HepG2 (cell line): ENCODE measurements around the gene HLA-DQB2. TPM values are rescaled to one million over a fixed set of nuclear protein-coding genes. Genes with fewer than 3 reads are reported as not detected.

Experiments used
- ATAC-seq: fragments of 200-7000 bp; cut with Tn5 transposase; 3 replicates; pipeline ENCODE4 v1.9.1; 2020; ENCODE audit warnings: mild to moderate bottlenecking, moderate library complexity
- BruUV-seq: library from RNA; stranded (reverse); fragments of 400-500 nt; replicated peaks from 2 replicates; lab custom pipeline; 2021; lab: Mats Ljungman, UMichigan
- CTCF ChIA-PET: fragments of 300-600 bp; formaldehyde crosslinking; extraction: SDS; loops from one replicate; lab custom pipeline; 2021; ENCODE audit warnings: low total read pairs, inconsistent platforms, low intra/inter-chr PET ratio; lab: Yijun Ruan, JAX
- POLR2A ChIA-PET: fragments of 350-600 bp; sonication (Branson Sonifier 250); formaldehyde crosslinking; loops from one replicate; lab custom pipeline; 2020; ENCODE audit warnings: antibody characterized with exemption, inconsistent platforms; lab: Yijun Ruan, JAX
- DNase-seq: peaks from one replicate; pipeline ENCODE4 v3.0.0-alpha.2; 2015; ENCODE audit warnings: low spot score
- FAIRE-seq: peaks from 3 replicates; lab custom pipeline; 2011; peaks lifted over from hg19 to GRCh38; lab: Jason Lieb, UNC
- H2AFZ ChIP-seq: one replicate; pipeline ENCODE4 v1.6.1; 2011; ENCODE audit warnings: low read length, inconsistent platforms
- H3K27ac ChIP-seq: fragments of 300-600 bp; 3 replicates; pipeline ENCODE4 v1.8.0; 2011; ENCODE audit warnings: mixed run types, mild to moderate bottlenecking, mixed read lengths, low read length, inconsistent platforms; ENCODE audit not compliant: insufficient read depth; ENCODE audit errors: extremely low read length
- H3K27me3 ChIP-seq, 2 experiments: fragments of 200-600 bp in 1 of 2; 2 replicates in 1 of 2; 3 replicates in 1 of 2; pipeline versions ENCODE4 v1.6.0 to v1.8.0; 2011; ENCODE audit warnings: low read length in 2 of 2, mild to moderate bottlenecking in 2 of 2, moderate library complexity in 2 of 2, inconsistent platforms in 1 of 2; ENCODE audit not compliant: insufficient read depth in 2 of 2, control insufficient read depth in 1 of 2
- H3K36me3 ChIP-seq, 2 experiments: fragments of 200-600 bp in 1 of 2; replicated peaks in 1 of 2; 2 replicates in 1 of 2; 3 replicates in 1 of 2; pipeline versions ENCODE4 v1.5.1 to v1.8.0; 2011; ENCODE audit warnings: low read length in 2 of 2, inconsistent platforms in 1 of 2; ENCODE audit not compliant: insufficient read depth in 2 of 2, control insufficient read depth in 1 of 2
- H3K4me1 ChIP-seq: 2 replicates; pipeline ENCODE4 v1.5.1; 2012; ENCODE audit warnings: low read length, inconsistent platforms; ENCODE audit not compliant: insufficient read depth
- H3K4me2 ChIP-seq: 2 replicates; pipeline ENCODE4 v1.6.0; 2011; ENCODE audit warnings: low read depth, low read length, inconsistent platforms
- H3K4me3 ChIP-seq, 3 experiments: fragments of 200-600 bp in 1 of 3; sonication (generic), shearing (Covaris generic) in 1 of 3; replicated peaks in 1 of 3; 2 replicates each; pipeline ENCODE4 v1.5.1; 2011 to 2016; ENCODE audit warnings: low read length in 3 of 3, inconsistent platforms in 2 of 3, low read depth in 2 of 3, mild to moderate bottlenecking in 2 of 3, control low read depth in 1 of 3, mixed read lengths in 1 of 3; ENCODE audit not compliant: insufficient read depth in 1 of 3
- H3K79me2 ChIP-seq: one replicate; pipeline ENCODE4 v1.6.1; 2011; ENCODE audit warnings: low read length, inconsistent platforms; ENCODE audit not compliant: insufficient read depth
- H3K9ac ChIP-seq: 2 replicates; pipeline ENCODE4 v1.6.0; 2011; ENCODE audit warnings: mild to moderate bottlenecking, low read depth, low read length, inconsistent platforms; ENCODE audit not compliant: insufficient read depth
- H3K9me3 ChIP-seq: 2 replicates; pipeline ENCODE4 v1.5.1; 2012; ENCODE audit warnings: mild to moderate bottlenecking, low read length
- H4K20me1 ChIP-seq: 2 replicates; pipeline ENCODE4 v1.6.0; 2011; ENCODE audit warnings: inconsistent platforms, mild to moderate bottlenecking, low read length, moderate library complexity; ENCODE audit not compliant: insufficient read depth
- ARID2 ChIP-seq: sonication (generic); formaldehyde crosslinking; IDR thresholded peaks from 2 replicates; pipeline ENCODE4 v1.8.1; 2022; ENCODE audit warnings: mild to moderate bottlenecking, missing genetic modification reagents, borderline replicate concordance
- CBFB ChIP-seq: sonication (generic); formaldehyde crosslinking; IDR thresholded peaks from 2 replicates; pipeline ENCODE4 v1.4.0; 2020; ENCODE audit warnings: missing genetic modification reagents
- CENPT ChIP-seq: sonication (generic); formaldehyde crosslinking; IDR thresholded peaks from 2 replicates; pipeline ENCODE4 v1.8.0; 2022; ENCODE audit warnings: low read depth, mild to moderate bottlenecking, moderate library complexity, missing genetic modification reagents
- HNRNPUL1 ChIP-seq: fragments of 200-400 bp; formaldehyde crosslinking; IDR thresholded peaks from 2 replicates; pipeline ENCODE4 v1.6.1; 2017; ENCODE audit warnings: low read depth, mild to moderate bottlenecking, low read length, moderate library complexity
- MBNL3 ChIP-seq: fragments of 250-450 bp; sonication (Bioruptor Pico); conservative IDR thresholded peaks from 2 replicates; pipeline ENCODE4 v1.8.0; 2022; ENCODE audit warnings: mild to moderate bottlenecking, inconsistent platforms
- PAF1 ChIP-seq: IDR thresholded peaks from 2 replicates; pipeline ENCODE4 v1.6.1; 2016; ENCODE audit warnings: missing genetic modification reagents, missing compliant biosample characterization
- REPIN1 ChIP-seq: sonication (generic); formaldehyde crosslinking; IDR thresholded peaks from 2 replicates; pipeline ENCODE4 v1.8.0; 2022; ENCODE audit warnings: missing genetic modification reagents, low read depth, mild to moderate bottlenecking, borderline replicate concordance
- SIX4 ChIP-seq: sonication (generic); formaldehyde crosslinking; IDR thresholded peaks from 2 replicates; pipeline ENCODE4 v1.4.0; 2020; ENCODE audit warnings: missing genetic modification reagents
- STAG1 ChIP-seq: sonication (generic); formaldehyde crosslinking; IDR thresholded peaks from 2 replicates; pipeline ENCODE4 v1.4.0; 2020; ENCODE audit warnings: missing genetic modification reagents
- TBX2 ChIP-seq: sonication (generic); formaldehyde crosslinking; IDR thresholded peaks from 2 replicates; pipeline ENCODE4 v1.5.0; 2020; ENCODE audit warnings: missing genetic modification reagents, mild to moderate bottlenecking, borderline replicate concordance
- ZBTB38 ChIP-seq: sonication (generic); formaldehyde crosslinking; IDR thresholded peaks from 2 replicates; pipeline ENCODE4 v1.5.1; 2020; ENCODE audit warnings: mild to moderate bottlenecking, missing genetic modification reagents
- ZNF121 ChIP-seq: sonication (generic); formaldehyde crosslinking; IDR thresholded peaks from 2 replicates; pipeline ENCODE4 v1.5.0; 2020; ENCODE audit warnings: mild to moderate bottlenecking, missing genetic modification reagents
- ZNF354B ChIP-seq: sonication (generic); formaldehyde crosslinking; IDR thresholded peaks from 2 replicates; pipeline ENCODE4 v1.8.0; 2022; ENCODE audit warnings: mild to moderate bottlenecking, missing genetic modification reagents
- ZNF660 ChIP-seq: sonication (generic); formaldehyde crosslinking; IDR thresholded peaks from 2 replicates; pipeline ENCODE4 v1.5.1; 2020; ENCODE audit warnings: mild to moderate bottlenecking, low read depth, missing genetic modification reagents, borderline replicate concordance
- WGBS: methylation state at CpG from one replicate; pipeline ENCODE4 v1.1.6; 2017; ENCODE audit warnings: low lambda C conversion rate; 5-methylcytosine and 5-hydroxymethylcytosine counted together
- in situ Hi-C: cut with HindIII; loops from 2 replicates; pipeline ENCODE4 v1.10.0; 2017; ENCODE audit warnings: low pct_unique_long_range_greater_than_20kb; ENCODE audit not compliant: extremely low pct_ligation_motif_present
- intact Hi-C: fragments of 100-400 bp; cut with micrococcal nuclease; formaldehyde crosslinking; loops from one replicate; pipeline ENCODE4 v1.10.0; 2022; ENCODE audit not compliant: unreplicated experiment
- polyA plus RNA-seq, 8 experiments: library from polyadenylated mRNA; depleted of rRNA in 3 of 8; stranded (reverse) in 7 of 8; unstranded in 1 of 8; fragments of >200 nt; fragmentation: Illumina TruSeq in 4 of 8; extraction: Trizol in 4 of 8; gene quantifications; 2 replicates each; pipeline versions ENCODE4 v1.2.1 to v1.2.3, GENCODE V29; 2011 to 2016; ENCODE audit warnings: low read depth in 4 of 8, missing spikeins in 1 of 8, mixed read lengths in 1 of 8; ENCODE audit not compliant: insufficient read depth in 1 of 8
- total RNA-seq, 5 experiments: library from RNA; depleted of rRNA; stranded (reverse); fragments of >200 nt; fragmentation: Illumina TruSeq; extraction: Trizol; gene quantifications; 2 replicates each; pipeline ENCODE4 v1.2.3, GENCODE V29; 2016; ENCODE audit warnings: low read depth in 1 of 5
- TF ChIP-seq, protein P1 (sequence below): sonication (generic); formaldehyde crosslinking; IDR thresholded peaks from 2 replicates; pipeline ENCODE4 v1.8.0; 2022; ENCODE audit warnings: mild to moderate bottlenecking, missing genetic modification reagents; ENCODE audit not compliant: insufficient replicate concordance
- TF ChIP-seq, protein P2 (sequence below): sonication (generic); formaldehyde crosslinking; IDR thresholded peaks from 2 replicates; pipeline ENCODE4 v1.8.1; 2023; ENCODE audit warnings: mild to moderate bottlenecking, missing genetic modification reagents
- TF ChIP-seq, protein P3 (sequence below): sonication (generic); formaldehyde crosslinking; IDR thresholded peaks from 2 replicates; pipeline ENCODE4 v1.4.0; 2020; ENCODE audit warnings: missing genetic modification reagents, borderline replicate concordance

Gene HLA-DQB2
- total and polyA plus RNA-seq, 2 of the 13 experiments (the other 11 are each of a cell fraction or from before 2014, with no cell fraction given): not detected

DNA sequence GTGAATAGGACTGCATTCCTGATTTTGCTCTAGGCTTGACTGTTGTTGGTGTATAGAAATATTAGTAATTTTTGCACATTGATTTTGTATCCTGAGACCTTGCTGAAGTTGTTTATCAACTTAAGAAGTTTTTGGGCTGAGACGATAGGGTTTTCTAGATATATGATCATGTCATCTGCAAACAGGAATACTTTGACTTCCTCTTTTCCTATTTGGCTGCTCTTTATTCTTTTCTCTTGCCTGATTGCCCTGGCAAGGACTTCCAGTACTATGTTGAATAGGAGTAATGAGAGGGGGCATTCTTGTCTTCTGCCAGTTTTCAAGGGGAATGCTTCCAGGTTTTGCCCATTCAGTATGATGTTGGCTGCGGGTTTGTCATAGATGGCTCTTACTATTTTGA, 40.1 kb upstream of the HLA-DQB2 start:
- H3K27me3 ChIP-seq: peaks cover 1 to 4% of the 10 kb centered on the region in 2 experiments; a peak in 1 of 5 replicates
- H4K20me1 ChIP-seq: no peaks in the 10 kb centered on the region
- no peak overlapping the region for H3K9ac ChIP-seq
- no peak overlapping the region for H3K4me2 ChIP-seq
- no peak for ATAC-seq
- no peaks in the 10 kb centered on the region for H3K9me3 ChIP-seq
- no peaks in the 10 kb centered on the region for H3K79me2 ChIP-seq
- H2AFZ ChIP-seq: no peak overlapping the region
- POLR2A ChIA-PET: no interaction called here
- no TSS peak for BruUV-seq
- intact Hi-C loops: no loop called here
- CTCF ChIA-PET: no interaction called here
- H3K36me3 ChIP-seq: no peaks in the 10 kb centered on the region
- TF ChIP-seq ARID2 (CRISPR knock-in tag): no peak
- no peak for TF ChIP-seq ZBTB38 (CRISPR knock-in tag)
- TF ChIP-seq HNRNPUL1: no peak
- TF ChIP-seq CENPT (CRISPR knock-in tag): no peak
- no peak for TF ChIP-seq ZNF121 (CRISPR knock-in tag)
- no peak for TF ChIP-seq SIX4 (CRISPR knock-in tag)
- TF ChIP-seq, protein P1, sequence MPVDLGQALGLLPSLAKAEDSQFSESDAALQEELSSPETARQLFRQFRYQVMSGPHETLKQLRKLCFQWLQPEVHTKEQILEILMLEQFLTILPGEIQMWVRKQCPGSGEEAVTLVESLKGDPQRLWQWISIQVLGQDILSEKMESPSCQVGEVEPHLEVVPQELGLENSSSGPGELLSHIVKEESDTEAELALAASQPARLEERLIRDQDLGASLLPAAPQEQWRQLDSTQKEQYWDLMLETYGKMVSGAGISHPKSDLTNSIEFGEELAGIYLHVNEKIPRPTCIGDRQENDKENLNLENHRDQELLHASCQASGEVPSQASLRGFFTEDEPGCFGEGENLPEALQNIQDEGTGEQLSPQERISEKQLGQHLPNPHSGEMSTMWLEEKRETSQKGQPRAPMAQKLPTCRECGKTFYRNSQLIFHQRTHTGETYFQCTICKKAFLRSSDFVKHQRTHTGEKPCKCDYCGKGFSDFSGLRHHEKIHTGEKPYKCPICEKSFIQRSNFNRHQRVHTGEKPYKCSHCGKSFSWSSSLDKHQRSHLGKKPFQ (CRISPR knock-in tag): no peak
- no peak for TF ChIP-seq PAF1
- TF ChIP-seq ZNF660 (CRISPR knock-in tag): no peak
- TF ChIP-seq, protein P2, sequence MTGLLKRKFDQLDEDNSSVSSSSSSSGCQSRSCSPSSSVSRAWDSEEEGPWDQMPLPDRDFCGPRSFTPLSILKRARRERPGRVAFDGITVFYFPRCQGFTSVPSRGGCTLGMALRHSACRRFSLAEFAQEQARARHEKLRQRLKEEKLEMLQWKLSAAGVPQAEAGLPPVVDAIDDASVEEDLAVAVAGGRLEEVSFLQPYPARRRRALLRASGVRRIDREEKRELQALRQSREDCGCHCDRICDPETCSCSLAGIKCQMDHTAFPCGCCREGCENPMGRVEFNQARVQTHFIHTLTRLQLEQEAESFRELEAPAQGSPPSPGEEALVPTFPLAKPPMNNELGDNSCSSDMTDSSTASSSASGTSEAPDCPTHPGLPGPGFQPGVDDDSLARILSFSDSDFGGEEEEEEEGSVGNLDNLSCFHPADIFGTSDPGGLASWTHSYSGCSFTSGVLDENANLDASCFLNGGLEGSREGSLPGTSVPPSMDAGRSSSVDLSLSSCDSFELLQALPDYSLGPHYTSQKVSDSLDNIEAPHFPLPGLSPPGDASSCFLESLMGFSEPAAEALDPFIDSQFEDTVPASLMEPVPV (CRISPR knock-in tag): no peak
- no peak for TF ChIP-seq TBX2 (CRISPR knock-in tag)
- TF ChIP-seq, protein P3, sequence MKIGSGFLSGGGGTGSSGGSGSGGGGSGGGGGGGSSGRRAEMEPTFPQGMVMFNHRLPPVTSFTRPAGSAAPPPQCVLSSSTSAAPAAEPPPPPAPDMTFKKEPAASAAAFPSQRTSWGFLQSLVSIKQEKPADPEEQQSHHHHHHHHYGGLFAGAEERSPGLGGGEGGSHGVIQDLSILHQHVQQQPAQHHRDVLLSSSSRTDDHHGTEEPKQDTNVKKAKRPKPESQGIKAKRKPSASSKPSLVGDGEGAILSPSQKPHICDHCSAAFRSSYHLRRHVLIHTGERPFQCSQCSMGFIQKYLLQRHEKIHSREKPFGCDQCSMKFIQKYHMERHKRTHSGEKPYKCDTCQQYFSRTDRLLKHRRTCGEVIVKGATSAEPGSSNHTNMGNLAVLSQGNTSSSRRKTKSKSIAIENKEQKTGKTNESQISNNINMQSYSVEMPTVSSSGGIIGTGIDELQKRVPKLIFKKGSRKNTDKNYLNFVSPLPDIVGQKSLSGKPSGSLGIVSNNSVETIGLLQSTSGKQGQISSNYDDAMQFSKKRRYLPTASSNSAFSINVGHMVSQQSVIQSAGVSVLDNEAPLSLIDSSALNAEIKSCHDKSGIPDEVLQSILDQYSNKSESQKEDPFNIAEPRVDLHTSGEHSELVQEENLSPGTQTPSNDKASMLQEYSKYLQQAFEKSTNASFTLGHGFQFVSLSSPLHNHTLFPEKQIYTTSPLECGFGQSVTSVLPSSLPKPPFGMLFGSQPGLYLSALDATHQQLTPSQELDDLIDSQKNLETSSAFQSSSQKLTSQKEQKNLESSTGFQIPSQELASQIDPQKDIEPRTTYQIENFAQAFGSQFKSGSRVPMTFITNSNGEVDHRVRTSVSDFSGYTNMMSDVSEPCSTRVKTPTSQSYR (CRISPR knock-in tag): no peak
- TF ChIP-seq REPIN1: no peak
- no peak for TF ChIP-seq MBNL3
- no peak for TF ChIP-seq ZNF354B
- TF ChIP-seq STAG1 (CRISPR knock-in tag): no peak
- TF ChIP-seq CBFB (CRISPR knock-in tag): no peak
- TF ChIP-seq, all 625 proteins: peak for 0
- Histone ChIP-seq H3K4me1 (no peaks in the 10 kb centered on the region), H3K4me3 (no peak overlapping the region), H3K27ac (no peak overlapping the region)
- no peak for DNase-seq
- FAIRE-seq: no peak
- 2% methylated on average over 2 of the region's 2 CpGs for WGBS
- in situ Hi-C loops: no loop called here
